Gastroesophageal sphincter (tissue), 3 donors: Measurements from ENCODE around the gene ZNF579.

Experiments
- CTCF ChIP-seq, 4 experiments: fragments of 200-600 bp in 2 of 4; fragments of 450-650 bp in 2 of 4; sonication (generic) in 1 of 4; IDR thresholded peaks; one replicate each; pipeline ENCODE4 v1.5.1; 2017 to 2019; ENCODE audit warnings: antibody characterized with exemption in 4 of 4, mild to moderate bottlenecking in 2 of 4, moderate library complexity in 2 of 4
- EP300 ChIP-seq: sonication (generic); formaldehyde crosslinking; IDR thresholded peaks from one replicate; pipeline ENCODE4 v1.6.1; 2017; ENCODE audit warnings: antibody characterized with exemption, mild to moderate bottlenecking
- POLR2A ChIP-seq, 2 donors: fragments of 450-650 bp; IDR thresholded peaks; one replicate each; pipeline ENCODE4 v1.6.1; 2017; ENCODE audit warnings: antibody characterized with exemption in 2 of 2, mild to moderate bottlenecking in 2 of 2, moderate library complexity in 1 of 2
- POLR2AphosphoS5 ChIP-seq: sonication (generic); formaldehyde crosslinking; IDR thresholded peaks from one replicate; pipeline ENCODE4 v1.6.1; 2017; ENCODE audit warnings: antibody characterized with exemption

GRCh38 chr19:55541091-55541490, 39.6 kb downstream of the ZNF579 start:
- no peak for TF ChIP-seq CTCF (IDR thresholded peaks at IDR 0.05)
- no peak for TF ChIP-seq POLR2AphosphoS5
- TF ChIP-seq POLR2A (IDR thresholded peaks at IDR 0.05): no peak
- TF ChIP-seq EP300: no peak
